Hematopoietic multipotent progenitor cell treated with erythropoietin and hydrocortisone succinate and interleukin-3 and kit ligand, for 15 days (in vitro differentiated cells): ENCODE data around the gene SPTBN5.

Source experiments
- DNase-seq: peaks from one replicate; pipeline ENCODE4 v3.0.0-alpha.2; 2015; ENCODE audit warnings: low spot score

SPTBN5 gene

DNA sequence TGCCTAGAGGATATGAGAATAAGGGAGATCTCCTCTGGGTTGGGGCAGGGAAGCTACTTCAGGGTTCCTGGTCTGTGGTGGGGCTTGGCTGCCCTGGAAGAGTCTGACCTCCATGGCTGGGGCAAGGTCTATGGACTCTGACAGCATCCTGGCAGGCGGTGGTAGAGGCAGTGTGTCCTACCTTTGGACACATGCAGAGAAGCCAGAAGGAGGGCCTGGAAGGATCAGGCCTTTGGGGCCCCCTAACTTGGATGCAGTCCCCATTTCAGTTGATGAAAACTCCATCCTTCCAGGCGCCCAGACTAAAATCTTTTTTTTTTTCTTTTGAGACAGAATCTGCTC lies 10.4 kb downstream of the SPTBN5 start:
- DNase-seq, result no peak

DNA sequence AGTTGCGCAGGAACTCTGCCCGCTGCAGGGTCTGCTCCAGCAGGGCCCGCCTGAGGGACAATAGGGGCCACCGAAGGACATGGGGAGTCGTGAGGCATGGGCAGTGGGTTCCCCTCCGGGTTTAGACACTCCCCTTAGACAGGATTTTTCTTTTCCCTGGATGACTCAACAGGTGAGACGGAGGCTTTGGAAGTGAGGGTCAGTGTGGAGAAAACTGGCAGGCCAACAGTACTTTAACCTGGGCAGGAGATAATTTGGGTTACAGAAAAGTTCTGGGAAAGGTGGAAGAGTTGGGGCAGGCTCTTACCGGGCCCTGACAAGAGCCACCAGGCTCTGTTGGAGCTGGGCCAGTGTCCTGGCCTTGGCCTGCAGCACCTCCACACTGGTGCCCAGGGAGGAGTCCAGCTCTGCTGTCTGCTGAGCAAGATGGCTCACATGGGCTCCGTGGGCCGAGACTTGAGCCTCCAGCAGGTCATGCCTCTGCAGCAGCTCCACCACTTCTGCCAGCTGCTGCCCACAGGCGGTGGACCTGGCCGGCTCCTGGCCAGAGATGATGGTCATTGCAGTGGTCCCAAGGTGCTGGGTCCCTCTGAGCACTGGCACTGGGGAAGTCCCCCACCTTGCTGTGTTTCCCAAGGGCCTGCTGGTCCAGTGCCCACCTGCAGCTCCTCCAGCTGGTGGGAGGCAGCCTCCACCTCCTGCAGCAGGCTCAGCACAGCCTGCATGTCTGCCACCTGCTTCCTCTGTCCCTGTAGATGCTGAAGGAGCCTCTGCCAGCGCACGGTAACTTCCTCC lies 11.0 kb downstream of the SPTBN5 start:
- no peak for DNase-seq

DNA sequence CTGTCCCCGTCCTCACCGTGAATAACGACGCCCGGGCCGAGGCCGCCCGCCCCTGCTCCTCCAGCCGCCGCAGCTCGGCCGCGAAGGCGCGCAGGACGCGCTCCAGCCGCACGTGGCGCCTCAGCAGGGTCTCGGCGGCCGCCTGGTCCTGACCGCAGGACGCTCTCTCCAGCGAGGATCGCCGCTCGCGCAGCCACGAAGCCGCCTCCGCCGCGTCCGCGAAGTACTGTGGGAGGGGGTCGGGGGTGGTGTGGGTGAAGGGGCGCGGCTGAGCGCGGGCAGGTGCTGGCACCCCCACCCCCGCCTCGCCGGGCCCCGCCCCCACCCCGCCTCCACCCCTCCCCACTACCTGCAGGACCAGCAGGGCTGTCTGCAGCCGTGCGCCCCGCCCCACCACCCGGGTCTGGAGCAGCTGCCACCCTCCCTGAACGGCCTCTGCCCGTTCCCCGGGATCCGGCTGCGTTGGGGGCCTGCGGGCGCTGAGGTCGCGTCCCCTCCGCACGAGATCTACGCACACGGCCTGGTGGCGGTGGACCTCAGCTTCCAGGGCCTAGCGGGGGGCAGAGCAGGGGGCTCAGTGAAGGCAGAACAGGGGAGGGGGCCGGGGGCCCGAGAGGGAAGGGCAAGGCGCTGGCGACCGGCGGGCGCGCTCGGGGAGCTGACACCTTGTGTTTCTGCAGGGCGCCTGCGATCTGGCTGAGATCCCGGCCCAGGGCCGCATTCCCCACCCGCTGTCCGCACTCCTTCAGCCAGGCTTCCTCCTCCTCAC lies 11.7 kb downstream of the SPTBN5 start:
- no peak for DNase-seq

DNA sequence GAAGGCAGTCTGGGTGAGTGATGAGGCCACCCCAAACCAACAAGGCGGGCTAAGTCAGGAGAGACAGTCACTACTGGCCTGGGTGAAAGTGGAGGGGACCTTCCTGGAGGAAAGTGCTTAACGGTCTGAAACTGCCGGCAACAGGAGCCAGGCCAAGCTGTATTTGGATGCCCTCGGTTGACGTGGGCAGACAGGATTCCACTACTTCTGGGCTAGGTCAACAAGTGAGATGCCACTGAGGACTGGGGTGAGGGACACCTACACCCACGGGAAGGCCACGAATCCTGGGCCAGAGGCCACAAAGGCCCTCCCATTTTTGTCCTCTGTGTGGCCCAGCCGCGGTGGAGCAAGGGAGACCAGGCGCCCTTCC lies 12.3 kb downstream of the SPTBN5 start:
- DNase-seq, result no peak

DNA sequence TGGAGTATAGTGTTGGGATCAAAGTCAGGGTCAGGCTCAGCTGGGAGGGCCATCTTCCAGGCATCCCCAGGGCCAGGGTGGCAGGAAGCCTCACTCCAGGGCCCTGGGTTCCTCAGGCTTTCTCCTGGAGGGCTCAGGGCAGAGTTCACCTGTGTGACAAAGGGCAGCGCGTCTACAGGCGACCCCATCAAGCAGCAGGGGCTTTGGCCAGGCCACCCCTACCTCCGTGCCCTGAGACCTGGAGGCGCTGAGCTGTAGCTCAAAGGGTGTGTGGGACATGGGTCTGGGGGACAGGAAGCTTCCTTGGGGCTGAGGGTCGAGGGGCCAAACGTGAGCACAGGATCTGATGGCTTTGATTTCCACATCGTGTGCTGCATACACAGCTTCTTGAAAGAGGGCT lies 12.8 kb downstream of the SPTBN5 start:
- DNase-seq, result no peak

DNA sequence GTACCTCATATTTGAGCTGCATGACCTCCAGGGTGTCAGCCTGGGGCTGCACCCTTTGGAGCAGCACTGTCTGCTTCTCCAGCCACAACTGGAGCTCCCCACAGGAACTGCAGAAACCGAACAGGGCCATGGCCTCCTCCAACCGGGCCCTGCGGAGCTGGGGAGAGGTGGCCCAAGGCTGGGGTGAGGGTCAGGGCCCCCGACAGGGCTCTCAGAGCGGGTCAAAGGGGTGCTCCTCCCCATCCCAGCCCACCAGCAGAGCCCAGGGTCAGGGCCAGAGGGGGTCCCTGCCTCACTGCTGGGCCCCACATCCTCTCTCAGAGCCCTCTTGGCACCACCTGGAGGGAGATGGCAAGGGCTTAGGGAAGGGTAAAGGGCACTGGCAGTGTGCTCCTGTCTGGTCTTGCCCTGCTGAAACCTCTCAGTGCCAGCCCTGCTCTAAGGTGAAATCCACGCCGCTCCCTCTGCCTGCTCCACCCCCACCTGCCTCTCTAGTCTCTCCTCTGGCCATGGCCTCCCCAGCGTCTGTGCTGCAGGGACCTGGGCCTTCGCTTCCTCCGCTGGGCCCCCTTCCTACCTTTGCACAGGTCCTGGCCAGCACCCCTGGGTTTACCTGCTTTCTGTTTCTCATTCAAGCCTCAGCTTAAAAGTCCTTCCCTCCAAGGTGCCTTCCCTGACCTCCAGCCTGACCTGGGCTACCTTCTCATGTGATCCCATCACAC lies 13.5 kb downstream of the SPTBN5 start:
- no peak for DNase-seq

DNA sequence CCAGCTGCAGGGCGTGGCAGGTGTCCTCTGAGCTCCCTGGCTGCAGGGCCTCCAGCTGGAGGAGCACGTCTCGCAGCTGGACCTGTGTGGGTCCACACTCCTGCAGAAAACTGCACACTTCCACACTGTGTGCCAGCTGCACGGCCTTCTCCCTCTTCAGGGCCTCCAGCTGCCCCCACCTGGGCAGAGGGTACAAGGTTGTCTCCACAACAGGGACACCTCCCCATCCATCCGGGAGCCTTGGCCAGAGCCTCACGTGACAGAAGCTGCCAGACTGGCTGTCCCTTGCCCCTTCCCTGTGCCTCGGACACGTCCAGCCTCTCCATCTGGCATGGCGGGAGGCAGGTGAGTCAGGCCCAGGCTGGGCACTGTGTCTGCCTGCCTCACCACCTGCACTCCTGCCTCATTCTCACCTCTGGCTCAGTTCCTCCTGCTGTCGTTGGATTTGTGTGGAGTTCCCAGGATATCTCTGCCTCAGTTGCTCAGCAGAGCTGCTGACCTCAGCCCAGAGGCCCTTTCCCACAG lies 14.5 kb downstream of the SPTBN5 start:
- no peak for DNase-seq

DNA sequence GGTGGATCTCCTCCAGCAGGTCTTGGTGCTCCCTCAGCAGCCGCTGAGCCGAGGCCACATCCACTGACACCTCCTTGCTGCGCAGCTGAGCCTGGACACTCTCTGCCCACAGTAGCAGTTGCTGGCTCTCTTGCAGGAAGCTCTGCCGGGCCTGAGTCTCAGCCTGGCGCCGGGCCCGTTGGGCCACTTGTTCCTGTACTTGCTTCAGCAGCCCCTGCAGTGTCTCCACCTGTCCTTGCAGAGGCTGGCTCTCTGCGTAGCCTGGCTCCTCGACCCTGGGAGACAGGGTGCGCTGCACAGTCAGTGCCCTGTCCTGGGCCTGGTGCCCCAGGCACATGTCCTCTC lies 15.5 kb downstream of the SPTBN5 start:
- DNase-seq, result no peak

DNA sequence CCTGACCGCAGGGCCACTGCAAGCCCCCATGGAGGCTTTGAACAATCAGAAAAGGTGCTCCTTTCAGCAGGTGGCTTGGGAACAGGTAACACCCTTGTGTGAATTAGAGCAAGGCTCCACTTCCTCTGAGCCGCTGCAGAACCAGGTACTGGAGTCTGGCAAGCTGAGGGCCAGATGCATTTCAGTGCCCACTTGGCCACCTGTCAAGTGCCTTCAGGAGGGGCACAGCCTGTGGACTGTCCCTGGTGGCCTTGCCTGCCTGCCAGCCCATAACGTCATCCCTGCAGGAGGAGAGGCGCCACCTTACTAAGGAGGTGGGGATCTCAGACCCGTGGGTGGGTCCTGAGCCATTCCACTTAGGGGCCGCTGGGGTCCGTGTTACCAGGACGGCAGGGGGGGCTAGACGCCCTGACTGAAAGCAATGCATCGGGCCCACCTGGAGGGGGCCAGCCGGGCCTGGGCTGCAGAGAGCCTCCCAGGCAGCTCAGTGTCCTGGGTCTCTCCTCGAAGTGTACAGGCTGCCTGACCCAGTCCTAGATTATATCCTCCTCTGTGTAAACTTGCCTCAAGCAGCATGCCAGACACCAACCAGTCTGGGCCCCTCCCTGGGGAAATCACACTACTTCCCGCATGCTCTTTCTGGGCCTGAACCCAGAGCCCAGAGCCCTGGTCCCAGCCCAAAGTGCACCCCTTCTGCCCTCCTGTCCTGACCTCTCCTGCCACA lies 16.1 kb downstream of the SPTBN5 start:
- no peak for DNase-seq

DNA sequence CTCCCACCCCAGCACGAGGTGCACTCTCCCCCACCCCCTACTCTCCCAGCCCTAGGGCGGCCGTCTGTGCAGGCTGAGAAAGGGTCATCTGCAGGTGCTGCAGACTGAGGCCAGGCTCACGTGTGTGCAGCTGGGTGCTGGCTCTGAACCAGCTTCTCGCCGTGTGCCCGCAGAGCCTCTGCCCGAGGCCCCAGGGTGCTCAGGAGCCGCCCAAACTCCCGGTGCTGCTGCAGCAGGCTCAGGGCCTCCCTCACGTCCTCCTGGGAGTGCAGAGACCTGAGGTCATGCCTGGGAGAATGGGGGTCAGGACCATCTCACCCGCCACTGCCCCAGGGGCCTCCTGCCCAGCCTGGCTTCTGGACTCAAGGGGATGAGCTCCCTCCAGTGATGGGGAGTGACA lies 17.2 kb downstream of the SPTBN5 start:
- DNase-seq, result no peak

DNA sequence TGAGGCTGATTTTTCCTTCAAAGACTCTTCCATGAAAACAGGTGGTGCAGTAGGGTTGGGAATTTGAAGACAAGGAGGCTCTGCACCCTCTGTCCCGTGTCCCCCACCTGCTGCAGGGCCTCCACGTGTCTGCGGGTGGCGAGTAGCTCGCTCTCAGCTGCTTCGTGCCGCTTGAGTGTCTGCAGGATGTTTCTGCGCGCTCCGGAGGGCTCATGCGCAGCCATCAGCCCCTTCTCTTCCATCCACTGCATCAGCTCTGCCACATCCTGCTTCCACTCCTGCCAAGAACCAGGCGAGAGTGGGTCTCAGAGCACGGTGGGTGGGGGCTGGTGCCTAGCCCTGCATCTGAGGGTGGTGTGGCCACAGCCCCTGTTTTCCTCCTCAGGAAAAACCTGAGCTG lies 17.8 kb downstream of the SPTBN5 start:
- DNase-seq, result no peak

DNA sequence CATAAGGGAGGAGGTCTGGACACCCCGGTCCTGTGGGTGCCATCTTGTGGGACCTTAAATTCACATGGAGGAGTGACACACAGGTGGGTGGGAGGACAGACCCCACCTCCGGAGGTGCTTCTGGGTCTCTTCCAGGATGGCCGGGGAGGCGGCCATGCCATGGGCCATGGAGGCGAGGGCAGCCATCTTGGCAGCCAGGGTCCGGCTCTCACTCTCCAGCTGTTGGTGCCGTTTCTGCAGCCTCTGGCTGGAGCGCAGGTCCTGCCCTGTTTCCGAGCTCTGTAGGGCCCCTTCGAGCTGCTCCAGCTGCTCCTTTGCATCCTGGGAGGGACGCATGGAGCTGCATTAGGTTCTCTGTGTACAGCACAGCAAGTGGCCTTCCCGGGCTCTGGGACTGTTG lies 19.1 kb downstream of the SPTBN5 start:
- DNase-seq, result no peak

DNA sequence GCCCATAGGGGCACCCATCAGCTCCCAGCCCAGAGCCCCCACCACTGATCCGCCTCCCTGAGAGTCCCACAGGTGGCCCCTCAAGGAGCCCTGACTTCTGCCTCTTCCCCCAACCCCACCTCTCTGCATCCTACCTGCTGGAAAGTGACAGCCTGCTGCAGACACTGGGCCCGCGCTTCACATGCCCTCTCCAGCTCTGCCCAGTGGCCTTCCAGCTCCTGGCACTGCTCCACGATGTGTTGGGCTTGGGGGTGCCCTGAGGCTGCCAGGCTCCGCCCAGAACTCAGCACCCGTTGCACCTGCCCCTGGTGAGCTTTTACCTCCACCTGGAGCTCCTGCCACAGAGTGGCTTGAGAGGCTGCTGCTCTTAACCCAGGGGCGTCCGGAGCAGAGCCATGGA lies 20.1 kb downstream of the SPTBN5 start:
- DNase-seq, result no peak

DNA sequence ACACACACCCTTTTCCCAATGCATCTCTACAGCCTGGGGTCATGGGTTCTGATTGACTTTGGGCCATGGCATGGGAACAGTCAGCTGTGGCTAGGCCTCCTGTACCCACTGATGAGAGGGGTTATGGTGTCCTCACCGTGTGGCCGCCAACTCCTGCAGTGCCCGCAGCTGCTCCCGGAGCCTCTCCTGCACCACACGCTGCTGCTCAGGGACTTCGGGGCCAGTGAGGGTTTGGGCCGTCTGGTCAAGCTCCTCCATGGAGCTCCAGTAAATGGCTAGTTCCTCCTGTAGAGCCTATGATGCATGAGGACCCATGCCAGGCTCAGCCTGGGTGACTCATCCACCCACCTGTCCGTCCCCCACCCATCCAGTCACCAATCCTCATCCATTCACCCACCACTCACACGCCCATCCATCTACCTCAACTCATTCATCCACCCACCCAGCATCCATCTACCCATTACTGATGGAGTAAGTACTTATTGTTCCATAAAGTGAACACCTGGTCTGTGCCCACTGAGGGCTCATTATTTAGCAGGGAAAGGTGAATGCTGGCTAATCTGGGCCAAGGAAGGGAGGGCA lies 21.6 kb downstream of the SPTBN5 start:
- no peak for DNase-seq

DNA sequence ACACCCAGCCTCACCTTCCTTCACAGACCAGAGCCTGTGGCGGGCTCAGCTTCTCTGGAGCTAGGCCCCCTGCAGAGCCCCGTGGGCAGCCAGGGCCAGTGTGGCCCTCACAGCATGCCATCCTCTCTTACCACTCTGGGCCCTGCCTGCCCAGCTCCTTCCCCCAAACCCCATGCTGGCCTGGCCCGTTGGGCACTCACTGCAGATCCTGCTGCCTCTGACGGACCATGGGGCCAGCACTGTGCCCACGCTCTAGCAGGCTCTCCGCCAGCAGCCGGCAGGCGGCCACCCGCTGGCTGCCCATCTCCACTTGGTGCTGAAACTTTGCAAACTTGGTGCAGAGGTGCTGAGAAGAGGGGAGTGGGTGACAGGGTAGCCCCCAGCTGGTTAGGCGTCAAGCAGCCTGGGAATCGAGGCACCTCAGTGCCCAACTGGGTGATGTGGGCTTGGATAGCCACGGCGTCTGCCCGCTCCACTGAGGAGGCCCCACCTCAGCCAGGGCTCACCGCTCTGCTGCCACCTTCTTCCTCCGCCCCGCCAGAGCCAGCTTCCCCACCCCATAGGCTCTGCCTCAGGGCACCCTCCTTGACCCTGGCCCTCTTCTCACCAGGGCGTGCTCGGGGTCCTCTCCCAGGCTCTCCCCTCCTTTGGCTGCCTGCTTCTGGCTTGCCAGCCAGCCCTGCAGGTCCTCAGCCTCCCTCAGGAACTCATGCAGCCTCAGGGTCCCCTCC lies 22.5 kb downstream of the SPTBN5 start:
- DNase-seq, result no peak

DNA sequence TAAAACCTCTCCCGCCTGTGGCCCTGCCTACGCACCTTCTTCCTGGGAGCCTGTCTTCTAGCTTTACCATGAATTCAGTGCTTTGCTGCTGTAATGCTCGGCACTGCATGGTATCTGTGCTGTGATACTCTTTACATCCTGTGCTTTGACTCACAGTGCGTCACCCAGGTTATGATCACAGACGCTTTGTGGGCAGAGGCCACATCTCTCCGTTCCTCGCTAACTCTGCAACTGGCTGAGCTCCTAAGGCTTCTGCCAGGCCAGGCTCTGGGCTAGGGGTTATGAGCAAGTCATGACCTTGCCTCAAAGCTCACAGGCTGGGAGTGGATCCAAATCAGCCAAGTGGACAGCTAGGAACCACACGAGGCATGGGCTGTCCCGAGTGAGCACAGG lies 23.2 kb downstream of the SPTBN5 start:
- DNase-seq, result no peak

DNA sequence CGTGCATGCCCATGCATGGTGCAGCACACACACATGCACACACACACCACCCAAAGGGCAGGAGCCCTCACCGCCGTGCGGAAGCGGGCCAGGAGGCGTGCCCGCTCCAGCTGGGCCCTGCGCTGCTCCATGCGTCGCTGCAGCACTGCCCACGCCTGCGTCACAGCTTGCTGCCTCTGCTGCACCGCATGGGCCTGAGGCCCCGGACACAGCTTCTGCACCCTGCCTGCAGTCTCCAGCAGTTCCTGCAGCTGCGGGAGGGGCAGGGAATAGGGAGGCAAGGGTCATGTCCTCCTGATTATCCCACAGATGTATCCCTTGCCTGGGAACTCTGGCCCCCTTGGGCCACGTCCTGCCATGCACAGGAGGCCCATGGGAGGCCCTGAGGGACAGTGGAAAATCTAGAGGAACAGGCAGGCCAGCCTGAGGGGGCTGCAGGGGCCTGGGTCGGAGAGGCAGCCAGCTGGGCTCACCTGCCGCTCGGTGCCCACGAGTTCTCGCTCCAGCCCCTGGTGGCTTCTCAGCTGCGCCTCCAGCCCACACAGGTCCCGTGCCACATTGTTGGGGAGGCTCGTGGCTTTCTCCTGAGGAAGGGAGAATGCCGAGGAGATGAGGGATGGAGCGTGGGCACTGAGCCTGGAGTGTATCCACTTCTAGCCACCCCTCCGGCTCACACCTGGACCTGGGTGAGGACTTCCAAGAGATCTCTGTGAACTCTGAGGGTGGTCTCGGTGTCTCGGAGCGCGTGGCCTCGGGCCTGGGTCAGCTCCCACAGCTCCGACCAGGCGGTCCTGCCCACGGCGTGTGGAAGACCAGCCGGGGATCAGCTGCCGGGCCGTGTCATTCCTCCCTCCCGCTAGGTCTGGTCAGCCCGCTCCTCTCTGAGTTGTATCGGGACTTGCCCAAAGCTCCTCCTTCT lies 23.8 kb downstream of the SPTBN5 start:
- DNase-seq, result no peak

DNA sequence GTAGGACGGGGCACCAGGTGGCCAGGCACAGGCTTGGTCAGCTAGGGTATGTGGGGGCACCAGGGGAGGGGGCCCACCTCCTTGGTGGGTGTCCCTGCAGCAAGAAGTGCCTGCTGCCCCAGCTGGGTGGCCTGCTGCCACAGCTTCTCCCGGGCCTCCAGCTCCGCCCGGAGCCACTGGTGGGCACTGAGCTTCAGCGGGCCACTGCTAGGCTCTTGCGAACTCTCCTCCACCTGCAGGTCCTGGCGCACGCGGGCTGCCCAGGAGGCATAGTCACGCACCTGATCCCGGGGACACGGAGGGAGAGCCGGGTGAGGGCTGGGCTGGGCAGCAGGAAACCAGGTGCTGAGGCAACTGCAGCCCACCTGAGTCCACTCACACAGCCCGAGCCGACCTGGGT lies 25.5 kb downstream of the SPTBN5 start:
- no peak for DNase-seq

DNA sequence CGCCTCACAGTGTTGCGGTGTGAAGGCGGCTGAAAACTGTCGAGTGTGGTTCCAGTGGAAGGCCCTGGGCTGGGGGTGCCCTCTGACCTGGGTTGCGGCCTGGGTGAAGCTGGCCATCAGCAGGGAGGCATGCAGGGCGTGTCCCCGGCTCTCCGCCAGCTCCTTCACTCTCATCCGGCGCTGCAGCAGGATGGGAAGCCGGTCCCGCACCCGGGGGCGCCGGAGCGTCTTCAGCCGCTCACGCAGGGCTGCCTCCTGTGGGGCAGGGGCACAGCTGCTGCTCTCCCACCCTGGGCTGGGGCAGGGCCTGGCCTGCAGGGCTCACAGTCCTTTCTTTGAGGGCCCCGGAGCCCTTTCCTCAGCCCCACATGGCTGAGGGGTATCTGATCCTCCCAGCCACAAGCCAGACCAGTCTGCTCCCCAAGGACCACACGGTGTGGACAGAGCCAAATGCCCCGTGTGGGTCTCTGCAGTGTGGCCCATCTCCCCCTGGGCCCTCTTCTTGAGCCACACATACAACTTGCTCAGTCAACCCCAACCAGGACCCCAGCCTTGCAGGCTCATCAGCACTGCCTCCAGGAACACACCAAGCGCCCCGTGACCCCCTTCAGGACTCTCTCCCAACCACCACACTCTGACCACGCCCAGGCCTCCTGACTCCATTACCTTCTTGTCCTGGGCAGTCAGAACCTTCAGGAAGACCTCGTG lies 26.8 kb downstream of the SPTBN5 start:
- no peak for DNase-seq

DNA sequence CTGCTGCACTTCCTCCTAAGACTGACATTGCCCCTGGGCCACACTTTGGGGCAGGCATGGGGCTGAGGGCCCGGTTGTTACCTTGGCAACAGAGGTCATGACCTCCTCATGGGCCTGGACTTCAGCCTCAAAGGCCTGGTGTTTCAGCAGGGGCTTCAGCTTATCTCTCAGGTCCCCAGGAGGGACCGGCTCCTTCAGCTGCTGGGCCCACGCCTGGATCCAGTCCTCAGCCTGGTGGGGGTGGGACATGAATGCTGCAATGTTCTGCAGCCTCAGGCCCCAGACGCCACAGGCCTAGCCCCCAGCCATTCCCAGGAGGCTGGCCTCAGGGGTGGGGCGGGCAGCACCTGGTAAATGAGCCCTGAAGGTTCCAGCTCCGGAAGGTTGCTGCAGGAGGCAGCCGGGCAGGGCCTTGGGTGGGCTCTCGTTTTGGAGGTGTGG lies 27.6 kb downstream of the SPTBN5 start:
- DNase-seq, result no peak
